Activated CD8-positive, alpha-beta memory T cell treated with anti-CD3 and anti-CD28 coated beads, Interleukin-2, amount 50 U/mL, for 24 hours (primary cell): ENCODE measurements around the gene PTPN6.
"Not testable (repeated sequence)": the region's sequence is repeated elsewhere in the genome, so short reads cannot be mapped to it uniquely, and the experiment has no call there.

ENCODE experiments used
- DNase-seq: peaks from one replicate; pipeline ENCODE4 v3.0.0-alpha.2; 2020; ENCODE audit errors: extremely low read depth

The PTPN6 gene

DNA sequence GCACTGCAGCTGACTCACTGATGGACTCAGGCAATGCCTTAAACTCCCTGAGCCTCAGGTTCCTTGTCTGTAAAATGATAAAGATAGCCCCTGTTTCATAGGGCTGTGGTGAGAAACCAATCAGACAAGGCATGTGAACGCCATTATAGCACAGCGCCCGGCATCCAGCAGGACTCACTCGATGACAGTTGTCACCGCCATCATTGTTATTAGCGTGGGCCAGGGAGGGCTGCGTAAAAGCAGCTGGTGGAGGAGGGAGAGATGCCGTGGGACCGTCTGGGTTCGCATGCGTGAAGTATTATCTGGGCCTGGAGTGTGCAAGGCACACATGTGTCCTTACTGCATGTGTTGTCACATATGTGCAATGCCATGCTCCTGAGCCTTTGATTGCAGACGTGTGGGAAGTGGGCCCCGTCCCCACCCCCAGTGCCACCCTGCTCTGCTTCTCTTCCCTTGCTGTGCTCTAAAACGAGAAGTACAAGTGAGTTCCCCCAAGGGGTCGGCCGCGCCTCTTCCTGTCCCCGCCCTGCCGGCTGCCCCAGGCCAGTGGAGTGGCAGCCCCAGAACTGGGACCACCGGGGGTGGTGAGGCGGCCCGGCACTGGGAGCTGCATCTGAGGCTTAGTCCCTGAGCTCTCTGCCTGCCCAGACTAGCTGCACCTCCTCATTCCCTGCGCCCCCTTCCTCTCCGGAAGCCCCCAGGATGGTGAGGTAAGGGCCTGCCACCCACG is at the start of gene PTPN6:
TSS of gene PTPN6 (plus strand) at position 546 of the 730 bp plus-strand sequence. CDS start at position 703, 157 bp downstream.
- DNase-seq = no peak

DNA sequence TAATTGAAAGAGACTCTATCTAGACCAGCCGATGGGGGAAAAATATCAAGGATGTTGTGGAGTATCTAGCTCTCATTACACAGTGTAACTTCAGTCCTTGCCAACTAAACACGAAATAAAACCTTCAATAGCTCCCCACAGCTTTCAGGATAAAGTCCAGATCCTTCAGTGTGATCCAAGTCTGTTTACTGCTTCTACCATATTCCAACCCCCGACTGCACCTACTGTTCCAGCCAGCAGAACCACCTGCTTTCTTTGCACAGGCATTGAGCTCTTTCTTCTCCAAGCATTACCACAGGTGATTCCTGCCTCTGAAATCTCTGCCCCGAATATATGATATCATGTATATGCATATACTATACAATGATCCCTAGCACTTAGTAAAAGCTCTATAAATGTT is 48.7 kb upstream of the PTPN6 start:
- DNase-seq = no peak

DNA sequence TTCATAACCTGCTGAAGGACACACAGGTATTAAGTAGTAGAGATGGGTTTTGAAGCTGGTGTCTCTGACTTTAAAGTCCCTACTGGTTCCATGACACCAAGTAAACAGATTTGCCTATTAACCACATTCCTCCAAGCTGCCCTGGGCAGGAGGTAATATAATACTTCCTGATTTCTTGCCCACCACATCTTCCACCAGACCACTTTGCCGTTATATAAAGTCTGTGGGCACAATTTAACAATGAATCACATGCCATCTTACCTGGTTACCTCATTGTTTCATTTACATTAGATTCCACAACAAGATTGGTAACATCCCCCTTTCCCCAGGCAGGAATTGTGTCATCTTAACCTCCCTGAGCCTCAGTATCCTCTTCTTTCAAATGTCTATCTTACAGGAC is 47.4 kb upstream of the PTPN6 start:
- no peak for DNase-seq

DNA sequence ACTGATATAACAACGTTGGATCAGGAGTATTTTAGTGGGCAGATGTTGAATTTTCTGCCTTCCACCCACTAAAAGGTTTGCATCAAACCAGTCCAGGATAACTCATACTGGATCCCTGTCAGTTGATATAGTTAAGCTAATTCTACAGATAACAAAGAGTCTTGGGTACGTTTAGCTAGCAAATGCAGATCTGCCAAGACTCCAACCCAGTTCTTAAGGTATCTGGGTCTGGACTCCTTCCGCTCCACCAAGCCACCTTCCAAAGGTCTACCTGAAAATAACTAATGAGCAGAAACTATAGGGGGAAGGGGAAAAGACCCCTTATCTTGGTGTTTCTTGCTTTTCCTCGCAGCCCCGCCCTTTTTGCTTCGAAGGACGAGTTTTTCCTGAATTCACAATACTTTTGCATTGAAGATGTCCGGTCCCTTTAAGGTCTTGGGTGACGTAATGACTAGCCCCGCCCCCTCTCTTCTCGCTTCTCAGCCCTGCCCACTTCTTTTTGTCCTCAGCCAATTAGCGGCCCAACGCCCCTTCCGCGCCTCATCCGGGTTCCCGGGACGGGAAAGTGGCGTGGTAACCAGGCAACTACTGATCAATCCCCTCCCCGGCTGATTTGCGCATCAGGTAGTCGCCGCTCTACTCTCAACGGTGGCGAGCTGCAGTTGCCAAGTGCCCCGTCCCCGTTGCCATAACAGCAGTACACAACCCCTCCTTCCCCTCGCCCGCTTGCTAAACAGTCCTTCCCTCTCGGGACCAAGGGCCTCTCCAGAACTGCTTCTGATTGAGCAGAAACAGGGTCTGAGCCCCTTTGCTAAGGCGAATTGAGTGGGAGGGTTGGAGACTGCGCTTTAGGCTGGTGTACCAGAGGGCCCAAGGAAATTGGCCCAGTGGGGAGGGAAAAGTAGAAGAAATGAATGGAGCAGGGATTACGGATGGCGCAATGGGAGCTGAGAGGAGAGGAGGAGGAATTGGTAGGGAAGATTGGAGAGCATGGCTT is 46.6 kb upstream of the PTPN6 start, which contains the start of gene LRRC23:
TSS of gene LRRC23 (plus strand) at position 543 of the 997 bp plus-strand sequence. CDS start 812 bp downstream, outside the sequence.
- DNase-seq = peak; percentile 98

DNA sequence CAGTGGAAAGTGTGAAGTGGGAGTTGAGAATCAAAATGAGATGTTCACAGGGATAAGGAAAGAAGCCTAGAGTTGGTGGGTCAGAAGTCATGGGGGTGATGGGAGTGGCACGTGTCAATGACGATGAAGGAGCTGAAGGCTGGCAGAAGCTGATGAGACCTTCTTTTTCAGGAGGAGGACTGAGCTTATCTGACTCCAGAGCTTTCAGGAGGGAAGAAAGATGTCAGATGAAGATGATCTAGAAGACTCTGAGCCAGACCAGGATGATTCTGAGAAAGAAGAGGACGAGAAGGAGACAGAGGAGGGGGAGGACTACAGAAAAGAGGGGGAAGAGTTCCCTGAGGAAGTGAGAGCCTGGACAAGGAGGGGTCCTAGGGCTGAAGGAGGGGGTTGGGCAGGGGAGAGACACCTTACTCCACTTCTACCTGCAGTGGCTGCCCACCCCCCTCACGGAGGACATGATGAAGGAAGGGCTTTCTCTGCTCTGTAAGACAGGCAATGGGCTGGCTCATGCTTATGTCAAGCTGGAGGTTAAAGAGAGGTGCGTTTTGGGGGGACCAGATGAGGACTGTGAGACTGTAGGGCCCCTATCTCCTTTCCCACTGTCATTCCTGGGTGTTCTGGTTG is 45.6 kb upstream of the PTPN6 start:
- DNase-seq = no peak

DNA sequence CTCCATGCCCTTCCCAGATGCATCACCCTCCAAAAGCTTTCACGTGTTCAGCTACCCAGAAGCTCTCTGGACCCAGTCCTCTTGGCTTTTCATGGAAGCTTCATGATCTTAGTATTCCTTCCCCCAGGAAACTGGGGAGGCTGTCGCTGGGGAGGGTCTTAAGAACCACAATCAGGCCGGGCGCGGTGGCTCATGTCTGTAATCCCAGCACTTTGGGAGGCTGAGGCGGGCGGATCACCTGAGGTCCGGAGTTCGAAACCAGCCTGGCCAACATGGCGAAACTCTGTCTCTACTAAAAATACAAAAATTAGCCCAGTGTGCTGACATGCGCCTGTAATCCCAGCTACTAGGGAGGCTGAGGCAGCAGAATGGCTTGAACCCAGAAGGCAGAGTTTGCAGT is 43.0 kb upstream of the PTPN6 start:
- not testable (repeated sequence) for DNase-seq

DNA sequence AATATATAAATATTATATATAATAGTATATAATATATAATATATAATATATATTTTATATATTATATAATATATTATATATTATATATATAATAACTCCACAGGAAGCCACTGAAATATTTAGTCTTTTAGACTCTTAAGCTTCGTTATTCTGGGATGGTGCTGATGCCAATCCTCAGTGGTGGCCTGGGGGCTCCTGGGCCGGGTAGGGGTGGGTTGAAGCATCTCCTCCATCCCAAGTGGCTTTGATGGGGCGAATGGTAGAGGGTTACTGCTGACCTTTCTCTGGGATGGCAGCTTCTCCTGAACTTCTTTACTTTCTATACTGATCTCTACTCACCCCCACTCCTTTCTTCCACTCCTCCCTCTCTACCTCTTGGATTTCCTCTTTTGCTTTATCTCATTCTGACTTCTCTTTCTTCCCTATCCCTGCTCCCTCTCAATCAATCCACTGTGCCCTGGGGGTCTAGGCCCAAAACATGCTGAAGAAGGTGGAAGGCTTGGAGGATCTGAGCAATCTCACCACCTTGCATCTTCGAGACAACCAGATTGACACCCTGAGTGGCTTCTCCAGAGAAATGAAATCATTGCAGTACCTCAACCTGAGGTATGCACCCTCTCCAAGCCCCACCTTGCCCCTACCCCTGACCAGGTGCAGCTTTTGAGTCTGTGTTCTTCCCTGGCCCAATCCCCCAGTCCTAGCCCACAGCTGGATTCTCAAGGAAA is 41.6 kb upstream of the PTPN6 start:
- DNase-seq = no peak

DNA sequence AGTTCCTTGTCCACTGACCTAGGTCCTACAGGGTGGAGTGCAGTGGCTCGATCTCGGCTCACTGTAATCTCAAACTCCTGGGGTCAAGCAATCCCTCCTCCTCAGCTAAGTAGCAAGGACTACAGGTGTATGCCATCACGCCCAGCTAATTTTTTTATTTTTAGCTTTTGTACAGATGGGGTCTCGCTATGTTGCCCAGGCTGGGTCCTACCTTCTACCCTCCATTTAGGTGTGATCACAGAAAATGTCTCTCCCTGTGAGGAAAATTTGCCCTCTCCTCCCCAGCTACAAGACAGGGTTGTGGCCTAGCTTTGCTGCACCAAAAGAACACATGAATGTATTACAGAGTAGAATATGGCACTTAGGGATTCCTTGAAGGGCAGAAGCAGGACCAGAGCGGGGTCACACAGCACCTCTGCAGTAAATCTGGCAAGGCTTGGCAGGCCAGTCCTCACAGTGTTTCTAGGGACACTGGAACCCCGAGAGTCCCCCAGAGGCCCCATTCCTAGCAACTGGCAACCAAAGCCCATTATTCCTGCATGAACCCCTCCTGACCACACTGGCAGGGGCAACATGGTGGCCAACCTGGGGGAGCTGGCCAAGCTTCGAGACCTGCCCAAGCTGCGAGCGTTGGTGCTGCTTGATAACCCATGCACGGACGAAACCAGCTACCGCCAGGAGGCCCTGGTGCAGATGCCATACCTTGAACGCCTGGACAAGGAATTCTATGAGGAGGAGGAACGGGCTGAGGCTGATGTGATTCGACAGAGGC is 38.8 kb upstream of the PTPN6 start:
- no peak for DNase-seq

DNA sequence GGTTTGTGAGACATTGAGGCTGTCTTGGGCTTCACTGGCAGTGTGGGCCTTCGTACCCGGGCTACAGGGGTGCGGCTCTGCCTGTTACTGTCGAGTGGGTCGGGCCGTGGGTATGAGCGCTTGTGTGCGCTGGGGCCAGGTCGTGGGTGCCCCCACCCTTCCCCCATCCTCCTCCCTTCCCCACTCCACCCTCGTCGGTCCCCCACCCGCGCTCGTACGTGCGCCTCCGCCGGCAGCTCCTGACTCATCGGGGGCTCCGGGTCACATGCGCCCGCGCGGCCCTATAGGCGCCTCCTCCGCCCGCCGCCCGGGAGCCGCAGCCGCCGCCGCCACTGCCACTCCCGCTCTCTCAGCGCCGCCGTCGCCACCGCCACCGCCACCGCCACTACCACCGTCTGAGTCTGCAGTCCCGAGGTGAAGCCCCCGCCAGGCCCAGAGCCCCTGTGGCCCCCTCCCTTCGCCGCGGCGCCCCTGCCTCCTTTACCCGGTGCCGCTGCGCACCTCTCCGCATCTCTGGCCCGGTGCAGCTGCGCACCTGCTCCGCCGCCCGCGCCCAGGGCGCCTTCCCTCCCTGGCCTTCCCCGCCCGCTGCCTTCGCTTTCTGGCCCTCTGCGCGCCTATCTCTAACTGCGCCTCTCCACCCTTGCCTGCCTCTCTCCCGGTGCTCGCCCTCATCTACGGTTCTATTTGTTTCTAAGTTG is 36.8 kb upstream of the PTPN6 start, which contains the start of gene ENO2:
TSS of gene ENO2 (plus strand) at position 335 of the 701 bp plus-strand sequence. CDS start 1,253 bp downstream, outside the sequence.
- DNase-seq = no peak

DNA sequence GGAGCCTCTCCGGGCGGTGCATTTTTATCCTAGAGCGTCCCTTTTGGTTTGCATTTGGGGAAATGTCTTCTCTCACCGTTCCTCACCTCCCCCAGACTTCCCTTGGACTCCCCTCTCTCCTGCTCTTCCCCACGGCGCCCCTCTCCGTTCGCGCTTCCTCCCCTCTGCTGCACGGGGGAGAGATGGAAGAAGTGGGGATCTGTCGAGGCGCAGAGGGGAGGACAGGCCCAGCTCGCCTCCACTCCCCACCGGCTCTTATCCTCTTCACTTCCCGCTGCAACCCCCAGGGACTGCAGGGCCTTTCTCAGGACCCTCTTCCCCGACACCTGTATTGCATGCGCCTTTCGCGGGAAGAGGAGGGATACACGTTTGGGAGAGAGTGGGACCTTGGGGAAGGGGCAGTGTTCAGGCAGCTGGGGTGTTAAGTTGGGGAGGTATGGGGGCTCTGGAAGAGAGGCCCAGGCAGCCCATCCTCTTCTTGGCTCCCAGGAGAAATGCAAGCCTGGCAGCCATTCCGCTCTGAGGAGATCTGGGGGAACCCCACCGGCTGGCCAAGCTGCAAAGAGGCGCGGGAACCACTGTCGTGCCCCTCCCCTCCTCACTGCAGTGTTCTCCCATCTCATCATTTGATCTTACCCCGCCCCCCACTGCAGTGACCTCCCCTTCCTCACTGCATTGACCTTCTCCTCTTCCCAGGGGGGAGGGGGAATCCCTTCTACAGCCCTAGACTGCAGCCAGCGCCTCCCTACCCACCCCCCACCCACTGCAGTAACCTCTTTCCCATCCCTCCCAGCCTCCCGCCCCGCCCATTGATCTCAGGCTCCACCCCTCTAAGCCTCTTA is 36.0 kb upstream of the PTPN6 start:
- no peak for DNase-seq

DNA sequence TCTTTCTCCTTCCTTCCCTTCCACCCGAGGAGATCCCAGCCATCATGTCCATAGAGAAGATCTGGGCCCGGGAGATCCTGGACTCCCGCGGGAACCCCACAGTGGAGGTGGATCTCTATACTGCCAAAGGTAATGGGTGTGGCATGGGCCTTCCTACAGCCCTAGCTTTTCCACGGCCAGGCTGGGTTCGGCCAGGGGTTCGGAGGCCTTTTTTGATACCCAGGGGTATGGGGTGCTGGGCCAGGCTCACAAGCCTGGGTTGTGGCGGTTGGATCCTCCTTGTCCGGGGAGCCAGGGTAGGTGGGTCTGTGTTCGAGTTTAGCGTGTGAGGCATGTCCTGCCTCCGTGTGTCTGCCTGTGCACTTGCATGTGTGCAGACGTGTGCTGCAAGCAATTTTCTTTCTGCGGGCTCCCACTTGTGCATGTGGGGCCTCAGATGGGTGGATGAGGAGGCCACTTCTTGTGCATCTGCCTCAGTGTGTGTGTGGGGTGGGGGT is 35.3 kb upstream of the PTPN6 start:
- DNase-seq = no peak

DNA sequence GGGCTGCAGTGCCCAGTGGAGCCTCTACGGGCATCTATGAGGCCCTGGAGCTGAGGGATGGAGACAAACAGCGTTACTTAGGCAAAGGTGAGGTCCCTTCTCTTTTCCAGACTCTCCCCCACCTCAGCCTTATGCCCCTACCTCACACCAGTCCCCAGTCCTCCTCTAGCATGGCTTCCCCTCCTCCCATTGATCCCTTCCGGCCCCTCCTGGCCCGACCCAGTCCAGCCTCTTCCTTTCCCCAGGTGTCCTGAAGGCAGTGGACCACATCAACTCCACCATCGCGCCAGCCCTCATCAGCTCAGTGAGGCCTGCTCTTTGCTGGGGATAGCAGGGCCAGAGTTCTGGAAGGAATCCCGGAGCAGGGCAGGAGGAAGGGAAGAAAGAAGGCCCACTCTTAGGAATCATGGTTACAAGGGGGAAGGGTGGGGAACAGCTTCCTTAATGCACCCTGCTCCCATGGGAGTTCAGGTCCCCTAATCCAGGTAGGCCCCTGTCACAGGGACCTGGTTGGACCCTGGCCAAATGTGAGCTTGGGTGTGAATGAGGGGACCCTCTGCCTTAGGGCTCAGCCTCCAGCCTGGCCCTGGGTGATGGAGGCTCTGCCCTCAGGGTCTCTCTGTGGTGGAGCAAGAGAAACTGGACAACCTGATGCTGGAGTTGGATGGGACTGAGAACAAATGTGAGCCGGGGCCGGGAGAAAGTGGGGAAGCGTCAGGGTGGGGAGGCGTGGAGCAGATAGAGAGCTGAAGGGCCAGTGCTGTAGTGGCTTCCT is 34.5 kb upstream of the PTPN6 start:
- no peak for DNase-seq

DNA sequence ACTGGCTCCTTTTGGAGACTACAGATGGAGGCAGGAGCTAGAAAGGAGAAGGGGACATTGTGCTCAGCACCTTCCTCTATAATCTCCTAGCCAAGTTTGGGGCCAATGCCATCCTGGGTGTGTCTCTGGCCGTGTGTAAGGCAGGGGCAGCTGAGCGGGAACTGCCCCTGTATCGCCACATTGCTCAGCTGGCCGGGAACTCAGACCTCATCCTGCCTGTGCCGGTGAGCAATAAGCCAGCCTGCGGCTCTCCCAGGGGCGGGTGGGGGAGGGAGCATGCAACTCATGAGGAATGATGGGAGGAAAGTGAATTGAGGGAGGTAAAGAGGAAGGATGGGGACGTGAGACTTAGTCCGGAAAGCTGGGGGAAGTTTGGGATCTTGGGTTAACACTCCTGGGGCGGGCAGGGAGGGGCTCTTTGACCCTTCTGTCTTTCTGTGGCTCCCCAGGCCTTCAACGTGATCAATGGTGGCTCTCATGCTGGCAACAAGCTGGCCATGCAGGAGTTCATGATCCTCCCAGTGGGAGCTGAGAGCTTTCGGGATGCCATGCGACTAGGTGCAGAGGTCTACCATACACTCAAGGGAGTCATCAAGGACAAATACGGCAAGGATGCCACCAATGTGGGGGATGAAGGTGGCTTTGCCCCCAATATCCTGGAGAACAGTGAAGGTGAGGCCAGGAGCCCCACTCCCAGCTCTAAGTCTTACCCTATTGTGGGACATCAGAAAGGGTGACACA is 33.5 kb upstream of the PTPN6 start:
- no peak for DNase-seq

DNA sequence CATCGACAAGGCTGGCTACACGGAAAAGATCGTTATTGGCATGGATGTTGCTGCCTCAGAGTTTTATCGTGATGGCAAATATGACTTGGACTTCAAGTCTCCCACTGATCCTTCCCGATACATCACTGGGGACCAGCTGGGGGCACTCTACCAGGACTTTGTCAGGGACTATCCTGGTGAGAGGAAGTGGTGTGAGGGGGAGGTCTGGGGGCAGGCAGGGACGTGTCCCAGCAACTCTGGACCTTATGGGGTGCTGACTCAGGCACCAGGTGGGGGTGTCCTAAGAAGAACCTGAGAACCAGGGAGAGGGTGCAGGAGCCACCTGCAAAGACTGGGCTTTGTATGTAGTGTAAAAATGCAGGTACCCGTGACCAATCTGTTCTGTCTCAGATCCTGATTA is 31.6 kb upstream of the PTPN6 start:
- DNase-seq = no peak

DNA sequence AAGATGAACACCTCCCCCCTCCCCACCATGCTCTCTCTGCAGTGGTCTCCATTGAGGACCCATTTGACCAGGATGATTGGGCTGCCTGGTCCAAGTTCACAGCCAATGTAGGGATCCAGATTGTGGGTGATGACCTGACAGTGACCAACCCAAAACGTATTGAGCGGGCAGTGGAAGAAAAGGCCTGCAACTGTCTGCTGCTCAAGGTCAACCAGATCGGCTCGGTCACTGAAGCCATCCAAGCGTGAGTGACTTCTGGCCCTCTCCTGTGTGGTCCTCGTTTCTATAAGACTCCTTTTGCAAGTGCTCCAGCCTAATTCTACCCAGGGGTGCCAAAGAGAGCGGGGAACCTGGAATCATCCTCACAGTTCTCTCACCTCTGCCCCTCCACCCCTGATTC is 29.6 kb upstream of the PTPN6 start:
- DNase-seq = no peak

DNA sequence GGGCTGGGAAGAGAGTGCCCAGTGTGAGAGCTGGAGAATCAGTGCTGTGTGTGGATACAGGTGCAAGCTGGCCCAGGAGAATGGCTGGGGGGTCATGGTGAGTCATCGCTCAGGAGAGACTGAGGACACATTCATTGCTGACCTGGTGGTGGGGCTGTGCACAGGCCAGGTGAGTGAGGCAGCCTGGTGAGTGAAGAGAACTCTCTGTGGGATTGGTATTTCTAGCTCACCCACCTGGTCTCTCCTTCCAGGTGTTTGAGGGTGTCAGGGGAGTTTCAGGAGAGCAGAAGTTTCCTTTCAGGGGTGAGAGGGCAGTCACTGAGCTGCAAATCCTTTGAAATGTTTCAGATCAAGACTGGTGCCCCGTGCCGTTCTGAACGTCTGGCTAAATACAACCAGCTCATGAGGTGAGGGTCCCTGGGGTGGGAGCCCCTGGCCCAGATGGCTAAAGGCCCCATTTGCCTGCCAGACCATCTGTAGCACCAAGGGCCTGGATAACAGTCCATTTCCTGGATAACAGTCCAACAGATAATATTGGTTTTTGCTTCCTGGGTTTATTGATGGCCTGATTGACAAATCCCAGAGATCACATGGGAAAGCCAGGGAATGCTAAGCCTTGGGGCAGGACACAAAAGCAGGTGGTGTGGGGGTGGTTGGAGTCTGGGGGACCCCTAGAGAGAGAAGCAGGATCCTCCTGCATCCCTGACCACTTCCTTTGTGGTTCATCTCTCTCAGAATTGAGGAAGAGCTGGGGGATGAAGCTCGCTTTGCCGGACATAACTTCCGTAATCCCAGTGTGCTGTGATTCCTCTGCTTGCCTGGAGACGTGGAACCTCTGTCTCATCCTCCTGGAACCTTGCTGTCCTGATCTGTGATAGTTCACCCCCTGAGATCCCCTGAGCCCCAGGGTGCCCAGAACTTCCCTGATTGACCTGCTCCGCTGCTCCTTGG is 28.9 kb upstream of the PTPN6 start:
- DNase-seq = no peak
